LoVo (cell line): ENCODE results near the gene EOLA2.
"Not testable (repeated sequence)": the region's sequence is repeated elsewhere in the genome, so short reads cannot be mapped to it uniquely, and the experiment has no call there.

Experiments
- DNase-seq: peaks from one replicate; pipeline ENCODE4 v3.0.0-alpha.2; 2016; ENCODE audit warnings: low spot score

Gene EOLA2

GRCh38 chrX:149938427-149938880, at the start of gene EOLA2:
TSS of gene EOLA2 (minus strand) at chrX:149938491. CDS start at chrX:149933874, 4,617 bp downstream.
- peak; percentile 87 for DNase-seq

GRCh38 chrX:149987613-149988012, 49.3 kb upstream of the EOLA2 start:
- DNase-seq: no peak

DNA sequence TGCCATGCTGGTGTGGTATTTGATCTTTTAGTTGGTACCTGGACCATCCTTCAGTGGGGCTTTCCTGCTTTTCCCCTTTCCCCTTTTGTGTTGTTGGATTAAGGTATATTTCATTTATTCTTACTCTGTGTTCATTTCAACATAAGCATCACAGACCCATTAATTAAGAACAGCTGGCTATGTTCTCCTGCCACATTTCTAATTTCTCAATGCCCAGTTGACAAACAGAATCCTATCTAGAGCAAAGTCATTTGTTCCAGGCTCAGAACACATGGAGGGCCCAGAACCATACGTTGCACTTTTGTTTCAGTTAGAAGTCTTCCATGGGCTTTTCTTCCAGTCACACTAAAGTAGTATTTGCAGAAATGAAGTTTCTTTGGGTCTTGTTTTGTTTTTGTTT, 46.1 kb upstream of the EOLA2 start:
- DNase-seq: no peak

- DNase-seq: no peak
These were observed 44.0 kb upstream of the EOLA2 start for GRCh38 chrX:149982310-149982709.

GRCh38 chrX:149979126-149979644, 40.9 kb upstream of the EOLA2 start:
- no peak for DNase-seq

DNA sequence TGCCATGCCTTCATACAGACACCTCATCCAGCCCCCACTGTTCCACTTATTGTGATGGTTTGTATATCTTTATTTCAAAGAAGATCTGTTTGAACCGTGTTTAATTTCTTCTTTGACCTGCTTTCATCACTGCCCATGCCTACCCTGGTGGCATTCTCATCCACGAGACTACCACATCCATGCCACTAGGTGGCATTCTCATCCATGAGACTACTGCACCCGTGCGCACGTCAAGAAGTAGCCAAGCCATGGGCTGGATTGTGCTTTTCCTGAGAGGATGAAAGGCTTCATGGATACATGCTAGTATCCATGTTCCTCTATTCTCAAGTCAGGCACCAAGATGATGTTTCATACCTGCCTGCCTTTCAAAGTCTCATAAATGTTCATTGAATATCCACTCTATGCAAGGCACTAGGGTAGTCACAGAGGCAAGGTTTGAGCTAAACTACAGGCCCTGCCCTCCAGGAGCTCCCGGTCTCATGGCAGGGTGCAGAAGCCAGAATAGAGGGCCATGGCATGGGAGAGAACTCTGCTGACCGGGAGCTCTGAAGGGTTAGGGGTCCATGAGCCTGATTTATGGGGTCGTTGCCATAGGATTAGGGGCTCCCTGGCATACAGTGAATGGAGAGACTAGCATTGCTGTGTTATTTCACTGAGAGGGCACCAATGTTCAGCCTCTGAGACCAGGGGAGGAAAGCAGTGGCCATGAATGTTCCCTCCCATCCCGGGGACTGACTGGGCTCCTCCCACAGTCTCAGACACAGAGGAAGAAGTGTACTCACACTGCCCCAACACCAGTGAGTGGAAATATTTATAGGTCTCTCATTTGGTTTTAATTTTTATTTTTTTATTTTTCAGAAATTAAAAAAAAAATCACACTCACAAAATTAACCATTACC, 24.8 kb upstream of the EOLA2 start:
- DNase-seq: peak; percentile 2

DNA sequence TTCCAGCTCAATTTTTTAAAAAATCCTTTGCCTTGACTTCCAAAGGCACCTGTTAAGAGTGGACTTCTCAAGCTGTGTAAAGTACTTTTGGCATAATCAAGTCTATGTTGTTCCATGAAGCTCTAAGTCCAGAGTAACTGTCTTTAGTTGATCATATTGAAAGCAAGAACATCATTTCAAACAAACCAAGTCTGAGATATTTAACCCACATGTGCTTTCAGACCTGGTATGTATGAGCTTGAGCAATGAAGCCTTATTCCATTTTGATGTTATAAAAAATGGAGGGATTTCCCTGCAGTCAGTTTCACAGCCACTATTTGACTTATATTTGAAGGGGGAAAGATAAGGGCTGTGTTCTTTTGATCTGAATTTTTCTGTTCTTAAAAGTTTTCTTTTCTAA, 23.7 kb upstream of the EOLA2 start:
- no peak for DNase-seq

GRCh38 chrX:149961572-149961971, 23.3 kb upstream of the EOLA2 start:
- no peak for DNase-seq

DNA sequence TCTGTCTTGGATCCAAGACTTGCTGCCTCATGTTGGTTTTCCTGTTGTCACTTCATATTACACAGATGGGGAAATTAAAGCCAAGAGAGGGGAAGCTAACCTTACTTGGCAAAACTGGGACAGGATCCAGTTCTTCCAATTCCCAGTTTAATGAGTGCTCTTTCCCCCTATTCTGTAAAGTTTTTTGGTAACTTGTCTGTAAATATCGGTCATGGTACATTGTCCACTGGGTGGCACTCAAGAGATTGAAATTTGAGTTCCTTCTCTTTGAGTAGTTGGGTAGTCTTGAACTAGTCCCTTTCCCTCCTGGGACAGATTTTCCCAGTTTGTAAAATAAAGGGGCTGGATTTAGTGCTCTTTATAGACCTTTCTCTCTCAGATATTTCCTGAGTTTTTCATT, 12.4 kb upstream of the EOLA2 start:
- DNase-seq: no peak

GRCh38 chrX:149949743-149950436, 11.6 kb upstream of the EOLA2 start:
- DNase-seq: no peak

- no peak for DNase-seq
These were observed 9.7 kb upstream of the EOLA2 start for GRCh38 chrX:149948016-149948415.

GRCh38 chrX:149946932-149947331, 8.6 kb upstream of the EOLA2 start:
- not testable (repeated sequence) for DNase-seq

GRCh38 chrX:149945820-149946219, 7.5 kb upstream of the EOLA2 start:
- DNase-seq: not testable (repeated sequence)

GRCh38 chrX:149945087-149945670, 6.9 kb upstream of the EOLA2 start:
- not testable (repeated sequence) for DNase-seq

DNA sequence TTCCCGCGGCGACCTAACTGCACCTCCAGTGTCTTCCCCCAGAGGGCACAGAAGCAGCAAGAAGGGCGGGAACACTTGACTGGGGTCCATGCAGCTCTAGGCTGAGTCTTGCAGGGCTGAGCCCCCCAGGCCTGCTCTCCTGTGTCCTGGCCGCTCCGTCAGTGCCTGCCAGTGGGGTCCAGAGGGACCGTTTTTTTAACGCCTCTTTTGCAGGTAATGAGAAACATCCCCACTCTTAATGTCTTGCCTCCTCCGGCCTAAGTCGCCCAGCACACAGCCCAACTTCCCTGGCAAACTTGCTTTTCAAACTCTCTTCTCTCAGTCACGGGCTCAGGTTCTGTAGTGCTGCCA, 2.4 kb upstream of the EOLA2 start:
- not testable (repeated sequence) for DNase-seq

DNA sequence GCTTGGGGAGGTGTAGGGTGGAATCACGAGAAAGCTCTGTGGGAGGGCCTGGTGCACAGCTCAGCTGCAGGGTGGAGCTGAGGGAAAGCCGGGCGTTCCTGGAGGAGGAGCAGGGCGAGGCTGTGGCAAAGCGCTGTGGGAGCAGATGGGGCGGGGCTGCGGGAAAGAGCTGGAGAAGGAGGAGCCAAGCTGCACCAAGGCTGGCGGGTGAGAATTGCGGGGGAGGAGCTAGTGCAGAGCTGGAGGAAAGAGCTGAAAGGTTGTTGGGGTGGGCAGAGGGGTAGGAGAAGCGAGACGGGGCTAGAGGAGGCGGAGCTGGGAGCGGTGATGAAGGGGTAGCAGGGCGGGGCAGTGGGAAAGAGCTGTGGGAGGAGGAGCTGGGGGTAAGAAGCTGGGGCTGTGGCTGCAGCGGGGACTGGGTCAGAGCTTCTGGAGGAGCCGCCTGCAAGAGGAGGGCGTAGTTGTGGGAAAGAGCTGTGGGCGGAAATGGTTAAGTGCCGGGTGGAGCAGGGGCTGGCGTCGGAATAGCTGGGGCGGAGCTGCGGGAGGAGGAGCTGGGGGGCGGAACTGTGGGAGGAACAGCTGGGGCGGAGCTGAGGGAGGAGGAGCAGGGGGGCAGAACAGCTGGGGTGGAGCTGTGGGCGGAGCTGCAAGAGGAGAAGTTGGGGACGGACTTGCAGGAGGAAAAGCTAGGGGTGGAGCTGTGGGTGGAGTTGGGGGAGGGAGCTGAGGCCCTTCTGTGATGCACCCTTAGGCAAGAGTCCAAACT, 1.8 kb upstream of the EOLA2 start:
- peak; percentile 84 for DNase-seq

- no peak for DNase-seq
These were observed 1.3 kb upstream of the EOLA2 start for GRCh38 chrX:149939655-149939904.

GRCh38 chrX:149938881-149939654, 777 bp upstream of the EOLA2 start:
- DNase-seq: peak; percentile 79

GRCh38 chrX:149937871-149938426, 342 bp downstream of the EOLA2 start:
- DNase-seq: no peak

GRCh38 chrX:149937328-149937727, 963 bp downstream of the EOLA2 start:
- not testable (repeated sequence) for DNase-seq

DNA sequence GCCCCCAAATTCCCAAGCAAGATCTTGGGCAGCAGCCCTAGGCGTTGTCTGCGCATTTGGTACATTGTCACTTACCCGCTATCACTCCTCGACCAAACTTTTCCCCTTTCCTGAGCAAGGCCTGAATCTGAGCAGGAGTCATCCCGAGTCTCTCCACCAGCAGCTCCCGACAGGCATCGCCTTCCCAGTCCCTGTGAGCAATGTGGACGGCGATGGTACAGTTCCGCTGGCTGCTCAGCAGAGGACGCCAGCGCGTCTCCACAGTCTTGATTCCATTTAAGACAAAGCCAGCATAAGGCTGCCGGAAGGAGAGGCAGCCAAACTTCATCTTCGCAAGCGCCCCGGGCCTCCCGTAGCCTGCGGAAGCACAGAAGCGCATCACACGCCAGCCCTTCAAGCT, 4.7 kb downstream of the EOLA2 start:
- not testable (repeated sequence) for DNase-seq
